ENCODE data around the gene ODC1. TPM values are rescaled to one million over a fixed set of nuclear protein-coding genes. Genes with fewer than 3 reads are reported as not detected.

ODC1 gene
- total RNA-seq, 1 donor from 2014 or later = 34.9 TPM

DNA sequence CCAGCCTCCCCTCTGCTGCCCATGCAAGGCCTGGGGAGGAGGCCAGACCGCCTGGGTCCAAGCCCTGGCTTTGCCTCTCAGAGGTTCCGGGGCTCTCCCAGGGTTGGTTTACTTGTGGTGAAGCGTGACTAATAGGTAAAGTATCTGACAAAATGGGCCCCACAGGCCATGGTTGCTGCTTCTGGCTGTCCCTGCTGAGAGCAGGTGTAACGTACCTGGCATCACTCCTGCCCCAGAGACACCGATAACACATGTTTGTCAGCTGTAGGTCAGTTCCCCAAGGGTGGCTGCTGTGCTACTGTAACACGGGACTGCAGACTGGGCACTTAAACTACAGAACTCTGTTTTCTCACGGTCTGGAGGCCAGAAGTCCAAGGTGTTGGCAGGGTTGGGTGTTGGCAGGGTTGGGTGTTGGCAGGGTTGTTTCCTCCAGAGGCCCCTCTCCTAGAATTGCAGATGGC is 34.1 kb downstream of the ODC1 start:
- Histone ChIP-seq H3K9me3 (no peaks in the 10 kb centered on the region), H3K27ac (no peak overlapping the region), H3K27me3 (no peaks in the 10 kb centered on the region), H3K4me1 (peaks cover 5% of the 10 kb centered on the region), H3K4me3 (no peak overlapping the region), H3K36me3 (no peaks in the 10 kb centered on the region)
- intact Hi-C loops (cut with DNase I) = loop anchor here (10.0 kb wide), 1 partner anchor 279 kb away; no protein-coding TSS in a partner anchor
- TF ChIP-seq POLR2A (IDR thresholded peaks at IDR 0.05) (no peak), POLR2AphosphoS5 (IDR thresholded peaks at IDR 0.05; ENCODE audit: insufficient read depth in 1 of 2, low read depth in 1 of 2) (no peak)
- TF ChIP-seq, protein P1, sequence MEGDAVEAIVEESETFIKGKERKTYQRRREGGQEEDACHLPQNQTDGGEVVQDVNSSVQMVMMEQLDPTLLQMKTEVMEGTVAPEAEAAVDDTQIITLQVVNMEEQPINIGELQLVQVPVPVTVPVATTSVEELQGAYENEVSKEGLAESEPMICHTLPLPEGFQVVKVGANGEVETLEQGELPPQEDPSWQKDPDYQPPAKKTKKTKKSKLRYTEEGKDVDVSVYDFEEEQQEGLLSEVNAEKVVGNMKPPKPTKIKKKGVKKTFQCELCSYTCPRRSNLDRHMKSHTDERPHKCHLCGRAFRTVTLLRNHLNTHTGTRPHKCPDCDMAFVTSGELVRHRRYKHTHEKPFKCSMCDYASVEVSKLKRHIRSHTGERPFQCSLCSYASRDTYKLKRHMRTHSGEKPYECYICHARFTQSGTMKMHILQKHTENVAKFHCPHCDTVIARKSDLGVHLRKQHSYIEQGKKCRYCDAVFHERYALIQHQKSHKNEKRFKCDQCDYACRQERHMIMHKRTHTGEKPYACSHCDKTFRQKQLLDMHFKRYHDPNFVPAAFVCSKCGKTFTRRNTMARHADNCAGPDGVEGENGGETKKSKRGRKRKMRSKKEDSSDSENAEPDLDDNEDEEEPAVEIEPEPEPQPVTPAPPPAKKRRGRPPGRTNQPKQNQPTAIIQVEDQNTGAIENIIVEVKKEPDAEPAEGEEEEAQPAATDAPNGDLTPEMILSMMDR (IDR thresholded peaks at IDR 0.05) = no peak
- no peak for DNase-seq (ENCODE audit: extremely low spot score in 2 of 2)

DNA sequence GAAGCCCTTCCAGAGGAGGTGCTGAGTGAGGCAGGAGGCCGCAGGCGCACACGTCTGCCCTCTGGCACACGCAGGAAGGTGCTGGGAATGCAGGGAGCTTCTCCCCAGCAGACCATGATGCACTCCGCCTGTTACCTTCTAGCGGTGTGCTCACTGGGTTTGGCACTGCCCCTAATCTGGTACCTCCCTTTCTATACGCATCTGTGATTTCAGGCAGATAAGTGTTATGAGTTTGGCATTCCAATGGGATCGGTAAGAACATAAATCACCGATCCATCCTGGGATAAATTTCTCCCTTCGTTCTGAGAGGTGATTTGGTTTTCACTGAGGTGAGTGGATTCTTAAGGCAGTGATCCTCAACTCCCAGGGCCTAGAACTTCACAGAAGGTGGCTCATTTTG is 34.6 kb downstream of the ODC1 start:
- H3K4me3 ChIP-seq = no peak overlapping the region
- intact Hi-C loops (cut with DNase I) = loop anchor here (10.0 kb wide), 1 partner anchor 279 kb away; no protein-coding TSS in a partner anchor
- H3K36me3 ChIP-seq = no peaks in the 10 kb centered on the region
- DNase-seq (ENCODE audit: extremely low spot score in 2 of 2) = no peak
- no peaks in the 10 kb centered on the region for H3K27me3 ChIP-seq
- no peak overlapping the region for H3K27ac ChIP-seq
- H3K4me1 ChIP-seq = peaks cover 10% of the 10 kb centered on the region
- TF ChIP-seq, protein P1 (IDR thresholded peaks at IDR 0.05) = no peak
- TF ChIP-seq POLR2A (IDR thresholded peaks at IDR 0.05) (no peak), POLR2AphosphoS5 (IDR thresholded peaks at IDR 0.05; ENCODE audit: insufficient read depth in 1 of 2, low read depth in 1 of 2) (no peak)
- H3K9me3 ChIP-seq = no peaks in the 10 kb centered on the region

DNA sequence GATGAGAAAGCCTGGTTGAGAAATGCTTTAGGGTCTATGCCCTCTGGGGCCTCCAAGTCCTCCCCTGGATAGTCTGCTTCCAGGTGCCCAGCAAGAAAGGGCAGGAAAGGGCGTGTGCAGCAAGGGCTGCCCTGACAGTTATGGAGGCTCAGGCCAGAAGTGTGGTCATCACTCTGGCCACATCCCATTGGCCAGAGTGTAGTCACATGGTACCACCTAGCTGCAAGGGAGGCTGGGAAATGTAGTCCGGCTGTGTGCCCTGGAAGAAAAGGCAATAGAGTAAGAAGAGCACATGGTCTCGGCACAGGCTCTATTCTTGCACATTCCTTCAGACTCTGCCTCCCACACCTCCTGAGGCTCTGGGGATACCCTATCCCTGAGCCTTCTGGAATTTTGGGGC is 35.7 kb downstream of the ODC1 start:
- peaks cover 21% of the 10 kb centered on the region for H3K4me1 ChIP-seq
- TF ChIP-seq, protein P1 (IDR thresholded peaks at IDR 0.05) = no peak
- TF ChIP-seq POLR2AphosphoS5 (IDR thresholded peaks at IDR 0.05; ENCODE audit: insufficient read depth in 1 of 2, low read depth in 1 of 2) (no peak), POLR2A (IDR thresholded peaks at IDR 0.05) (no peak)
- DNase-seq (ENCODE audit: extremely low spot score in 2 of 2) = no peak
- H3K27ac ChIP-seq = no peak overlapping the region
- no peaks in the 10 kb centered on the region for H3K36me3 ChIP-seq
- intact Hi-C loops (cut with DNase I) = loop anchor here (10.0 kb wide), 1 partner anchor 278 kb away; no protein-coding TSS in a partner anchor
- H3K4me3 ChIP-seq = no peak overlapping the region
- H3K27me3 ChIP-seq = no peaks in the 10 kb centered on the region
- no peaks in the 10 kb centered on the region for H3K9me3 ChIP-seq

DNA sequence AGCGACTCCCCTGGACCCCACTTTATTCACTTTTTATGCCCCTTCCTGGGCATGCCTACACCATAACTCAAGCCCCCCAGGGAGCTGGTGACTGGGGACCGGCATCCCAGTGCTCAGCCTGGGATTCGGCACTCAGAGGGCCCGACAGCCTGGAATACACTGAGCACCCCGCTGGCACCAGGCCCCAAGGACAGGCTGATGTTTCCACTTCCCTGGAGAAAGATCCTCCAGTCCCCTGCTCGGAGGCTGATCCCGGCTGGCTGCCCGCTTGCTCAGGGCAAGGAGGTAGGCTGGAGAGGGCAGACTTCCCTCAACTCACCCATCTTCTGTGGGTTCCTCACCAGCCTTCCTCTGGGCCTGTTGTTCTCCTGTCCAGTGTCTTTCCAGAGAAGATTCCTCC is 36.6 kb downstream of the ODC1 start:
- Histone ChIP-seq H3K27me3 (no peaks in the 10 kb centered on the region), H3K4me1 (peaks cover 30% of the 10 kb centered on the region), H3K9me3 (no peaks in the 10 kb centered on the region), H3K27ac (no peak overlapping the region), H3K36me3 (no peaks in the 10 kb centered on the region), H3K4me3 (no peak overlapping the region)
- intact Hi-C loops (cut with DNase I) = loop anchor here (10.0 kb wide), 1 partner anchor 277 kb away; no protein-coding TSS in a partner anchor
- no peak for DNase-seq (ENCODE audit: extremely low spot score in 2 of 2)
- TF ChIP-seq POLR2A (IDR thresholded peaks at IDR 0.05) (no peak), POLR2AphosphoS5 (IDR thresholded peaks at IDR 0.05; ENCODE audit: insufficient read depth in 1 of 2, low read depth in 1 of 2) (no peak)
- TF ChIP-seq, protein P1 (IDR thresholded peaks at IDR 0.05) = no peak

GRCh38 chr2:10410823-10411437 is 37.2 kb downstream of the ODC1 start:
- H3K4me3 ChIP-seq = no peak overlapping the region
- no peak for TF ChIP-seq POLR2A (IDR thresholded peaks at IDR 0.05)
- TF ChIP-seq, protein P1 (IDR thresholded peaks at IDR 0.05) = no peak
- TF ChIP-seq POLR2AphosphoS5 (IDR thresholded peaks at IDR 0.05; ENCODE audit: insufficient read depth in 1 of 2, low read depth in 1 of 2) = no peak
- no peaks in the 10 kb centered on the region for H3K36me3 ChIP-seq
- H3K9me3 ChIP-seq = no peaks in the 10 kb centered on the region
- DNase-seq (ENCODE audit: extremely low spot score in 2 of 2) = no peak
- H3K27me3 ChIP-seq = no peaks in the 10 kb centered on the region
- no peak overlapping the region for H3K27ac ChIP-seq
- peaks cover 35% of the 10 kb centered on the region for H3K4me1 ChIP-seq
- intact Hi-C loops (cut with DNase I) = loop anchor here (10.0 kb wide), 1 partner anchor 276 kb away; no protein-coding TSS in a partner anchor
